Subcutaneous abdominal adipose tissue (tissue), 5 donors: ENCODE measurements around the gene UBTD2.
"Not testable (repeated sequence)": the region's sequence is repeated elsewhere in the genome, so short reads cannot be mapped to it uniquely, and the experiment has no call there.

Experiments used
- H3K27ac ChIP-seq: one replicate; pipeline ENCODE4 v1.7.0; 2013; ENCODE audit warnings: low read depth, mild to moderate bottlenecking, inconsistent platforms, low read length, moderate library complexity
- H3K27me3 ChIP-seq, 5 donors: one replicate each; pipeline ENCODE4 v1.7.0; 2013; ENCODE audit warnings: low read length in 5 of 5, inconsistent platforms in 1 of 5; ENCODE audit not compliant: control insufficient read depth in 5 of 5, insufficient read depth in 4 of 5
- H3K36me3 ChIP-seq, 5 donors: one replicate each; pipeline ENCODE4 v1.7.0; 2013; ENCODE audit warnings: low read length in 5 of 5; ENCODE audit not compliant: control insufficient read depth in 5 of 5, insufficient read depth in 5 of 5
- H3K4me1 ChIP-seq, 5 donors: one replicate each; pipeline ENCODE4 v1.7.0; 2013; ENCODE audit warnings: low read length in 5 of 5, mild to moderate bottlenecking in 3 of 5, moderate library complexity in 1 of 5; ENCODE audit not compliant: control insufficient read depth in 5 of 5, insufficient read depth in 5 of 5
- H3K4me3 ChIP-seq, 5 donors: one replicate each; pipeline ENCODE4 v1.7.0; 2013; ENCODE audit warnings: low read length in 5 of 5, low read depth in 1 of 5
- H3K9ac ChIP-seq, 5 donors: one replicate each; pipeline ENCODE4 v1.7.0; 2013; ENCODE audit warnings: low read length in 5 of 5, mild to moderate bottlenecking in 4 of 5, moderate library complexity in 3 of 5
- H3K9me3 ChIP-seq, 5 donors: one replicate each; pipeline ENCODE4 v1.7.0; 2013; ENCODE audit warnings: low read length in 5 of 5; ENCODE audit not compliant: control insufficient read depth in 5 of 5
- donor health status: healthy.
- donor health status: healthy.
- donor health status: healthy.
- donor health status: healthy.
- donor health status: healthy.

The UBTD2 gene

DNA sequence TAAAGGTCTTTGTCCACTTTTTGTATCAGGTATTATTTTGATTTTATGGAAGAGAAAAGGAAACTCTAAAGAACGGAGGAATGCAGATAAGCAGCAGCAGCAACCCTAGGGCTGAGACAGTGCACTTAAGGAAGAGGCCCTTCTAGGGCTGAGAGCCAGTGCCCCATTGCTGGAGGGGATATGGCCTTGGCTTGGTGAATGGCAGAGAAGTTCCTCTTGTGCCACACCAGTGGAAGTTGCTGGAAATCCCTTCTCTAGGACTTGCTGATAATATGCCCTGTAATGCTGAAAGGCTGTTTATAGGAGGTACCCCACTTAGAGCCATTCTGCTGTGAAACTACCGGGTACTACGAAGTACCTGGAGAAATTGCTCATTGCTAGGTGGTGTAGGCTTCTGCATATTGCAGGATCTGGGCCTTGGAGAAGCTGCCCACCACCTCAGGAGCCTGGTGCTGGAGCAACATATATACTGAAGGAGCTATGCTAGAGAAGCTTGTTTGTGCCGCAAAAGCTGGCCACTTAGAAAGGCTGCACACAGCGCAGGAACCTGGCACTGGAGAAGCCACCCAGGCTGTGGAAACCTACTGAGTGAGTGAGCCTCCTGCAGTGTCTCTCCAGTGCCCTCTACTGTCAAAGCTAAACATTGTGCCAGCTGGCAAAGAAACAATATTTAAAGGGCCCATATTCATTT is 9.6 kb upstream of the UBTD2 start:
- Histone ChIP-seq H3K27ac (no peak overlapping the region), H3K9me3 (no peaks in the 10 kb centered on the region), H3K4me3 (no peak overlapping the region)

DNA sequence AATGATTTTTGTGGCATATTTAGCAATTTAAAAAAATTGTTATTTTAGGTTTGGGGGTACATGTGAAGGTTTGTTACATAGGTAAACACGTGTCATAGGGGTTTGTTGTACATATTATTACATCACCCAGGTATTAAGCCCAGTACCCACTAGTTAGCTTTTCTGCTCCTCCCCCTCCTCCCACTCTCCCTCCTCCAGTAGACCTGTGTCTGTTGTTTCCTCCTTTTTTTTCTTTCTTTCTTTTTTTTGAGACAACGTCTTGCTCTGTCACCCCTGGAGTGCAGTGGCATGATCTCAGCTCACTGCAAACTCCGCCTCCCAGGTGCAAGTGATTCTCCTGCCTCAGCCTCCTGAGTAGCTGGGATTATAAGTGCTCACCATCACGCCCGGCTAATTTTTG is 8.3 kb upstream of the UBTD2 start:
- H3K4me3 ChIP-seq, H3K36me3 ChIP-seq, H3K9ac ChIP-seq: not testable (repeated sequence)

More for the DNA sequence above, 9.6 kb upstream of the UBTD2 start:
- Histone ChIP-seq H3K36me3 (no peaks in the 10 kb centered on the region), H3K4me1 (peaks cover 0 to 6% (median 4%) of the 10 kb centered on the region in 5 donors), H3K9ac (no peak overlapping the region), H3K27me3 (no peaks in the 10 kb centered on the region)

DNA sequence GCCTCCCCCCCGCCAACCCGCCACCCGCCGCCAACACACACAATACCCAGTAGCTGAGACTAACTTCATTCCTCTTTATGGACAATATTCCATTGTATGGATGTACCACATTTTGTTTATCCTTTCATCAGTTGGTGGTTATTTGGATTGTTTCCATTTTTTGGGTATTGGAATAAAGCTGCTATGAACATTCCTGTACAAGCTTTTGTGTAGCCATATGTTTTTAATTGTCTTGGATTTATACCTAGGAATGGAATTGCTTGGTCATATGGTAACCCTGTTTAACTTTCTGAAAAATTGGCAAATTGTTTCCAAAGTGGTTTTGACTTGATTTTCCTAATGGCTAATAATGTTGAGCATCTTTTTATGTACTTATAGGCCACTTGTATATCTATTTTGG is 4.9 kb upstream of the UBTD2 start:
- Histone ChIP-seq H3K9me3 (no peaks in the 10 kb centered on the region), H3K27ac (no peak overlapping the region), H3K4me1 (peaks cover 0 to 19% (median 14%) of the 10 kb centered on the region in 5 donors), H3K4me3 (no peak overlapping the region), H3K36me3 (no peaks in the 10 kb centered on the region), H3K9ac (no peak overlapping the region), H3K27me3 (no peaks in the 10 kb centered on the region)

More for the DNA sequence above, 8.3 kb upstream of the UBTD2 start:
- not testable (repeated sequence) for H3K4me1 ChIP-seq, H3K27me3 ChIP-seq, H3K9me3 ChIP-seq, H3K27ac ChIP-seq

DNA sequence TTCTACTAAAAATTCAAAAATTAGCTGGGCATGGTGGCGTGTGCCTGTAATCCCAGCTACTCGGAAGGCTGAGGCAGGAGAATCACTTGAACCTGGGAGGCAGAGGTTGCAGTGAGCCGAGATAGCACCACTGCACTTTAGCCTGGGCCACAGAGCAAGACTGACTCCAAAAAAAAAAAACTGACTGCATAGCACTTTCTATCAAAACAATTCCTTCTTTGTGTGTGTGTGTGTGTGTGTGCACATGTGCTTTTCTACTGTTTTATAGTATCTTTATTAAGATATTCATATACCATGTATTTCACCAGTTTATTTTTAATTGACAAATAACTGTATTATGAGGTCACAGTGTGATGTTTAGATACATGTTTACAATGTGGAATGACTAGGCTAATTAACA is 3.6 kb upstream of the UBTD2 start:
- not testable (repeated sequence) for H3K27me3 ChIP-seq, H3K27ac ChIP-seq, H3K36me3 ChIP-seq, H3K9me3 ChIP-seq, H3K9ac ChIP-seq, H3K4me3 ChIP-seq
- H3K4me1 ChIP-seq: peaks cover 0 to 22% (median 21%) of the 10 kb centered on the region in 5 donors

DNA sequence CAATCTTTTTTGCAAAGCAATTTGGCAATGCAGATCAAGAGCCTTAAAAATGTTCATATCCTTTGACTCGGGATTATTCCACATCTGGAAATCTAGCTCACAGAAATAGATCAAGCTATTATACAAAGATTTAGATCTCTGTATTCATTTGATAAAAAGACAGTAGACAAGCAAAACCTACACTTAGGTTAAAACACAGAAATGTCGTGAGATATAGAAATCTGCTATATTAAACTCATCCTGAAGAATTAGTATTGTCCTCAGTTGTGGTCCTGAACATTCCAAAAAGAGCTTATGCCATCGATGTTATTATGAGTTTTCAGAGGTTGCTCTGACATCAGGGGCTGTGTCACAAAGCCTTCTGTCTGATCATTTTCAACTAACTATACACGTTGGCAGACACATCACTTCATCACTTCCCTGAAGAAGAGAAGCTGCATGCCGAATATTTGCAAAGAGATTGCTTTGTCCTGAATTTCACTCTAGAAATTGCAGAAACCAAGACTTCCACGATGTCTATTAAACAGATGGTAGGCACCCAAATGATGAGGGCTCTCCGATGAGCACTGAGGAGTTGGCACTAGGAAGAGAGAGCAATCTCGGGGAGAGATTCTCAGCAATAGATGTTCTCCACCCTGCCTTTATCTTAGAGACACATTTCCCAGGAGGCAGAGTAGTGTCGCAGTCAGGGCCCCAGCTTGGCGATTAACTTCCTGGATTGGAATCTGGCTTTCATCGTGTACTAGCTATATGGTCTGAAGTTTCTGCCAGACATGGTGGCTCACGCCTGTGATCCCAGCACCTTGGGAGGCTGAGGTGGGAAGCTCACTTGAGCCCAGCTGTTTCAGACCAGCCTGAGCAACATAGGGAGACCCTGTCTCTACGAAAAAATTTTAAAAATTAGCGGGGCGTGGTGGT is 1.9 kb upstream of the UBTD2 start:
- Histone ChIP-seq H3K9ac (peak overlapping the region in 1 of 5 donors; percentile 3), H3K27ac (peak overlapping the region; percentile 23), H3K36me3 (no peaks in the 10 kb centered on the region), H3K27me3 (no peaks in the 10 kb centered on the region), H3K4me3 (peak overlapping the region in 2 of 5 donors; percentile 84 to 94), H3K4me1 (peaks cover 0 to 34% (median 23%) of the 10 kb centered on the region in 5 donors), H3K9me3 (no peaks in the 10 kb centered on the region)

DNA sequence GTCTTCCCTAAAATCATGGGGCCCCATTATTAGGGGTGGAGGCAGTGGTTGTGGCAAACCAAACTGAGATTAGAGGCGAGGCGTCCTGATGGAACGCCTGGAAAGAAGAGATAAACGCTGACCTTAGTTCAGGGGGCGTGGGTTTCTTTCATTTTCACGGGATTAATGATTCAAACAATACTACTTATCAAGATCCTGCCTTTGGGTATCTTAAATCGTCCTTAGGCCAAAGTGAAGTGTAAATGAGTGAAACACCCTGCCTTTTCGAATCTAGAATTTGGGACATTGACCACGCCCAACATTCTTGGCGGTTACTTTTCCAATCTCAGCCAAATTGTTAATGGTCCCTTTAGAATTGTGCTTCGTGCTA is 1.0 kb upstream of the UBTD2 start:
- peak overlapping the region in 4 of 5 donors; percentile 73 to 82 (median 80) for H3K9ac ChIP-seq
- no peaks in the 10 kb centered on the region for H3K9me3 ChIP-seq
- no peaks in the 10 kb centered on the region for H3K27me3 ChIP-seq
- H3K4me1 ChIP-seq: peaks cover 0 to 34% (median 23%) of the 10 kb centered on the region in 5 donors
- H3K36me3 ChIP-seq: no peaks in the 10 kb centered on the region
- H3K27ac ChIP-seq: peak overlapping the region; percentile 71
- peak overlapping the region; percentile 76 to 94 (median 84) for H3K4me3 ChIP-seq

DNA sequence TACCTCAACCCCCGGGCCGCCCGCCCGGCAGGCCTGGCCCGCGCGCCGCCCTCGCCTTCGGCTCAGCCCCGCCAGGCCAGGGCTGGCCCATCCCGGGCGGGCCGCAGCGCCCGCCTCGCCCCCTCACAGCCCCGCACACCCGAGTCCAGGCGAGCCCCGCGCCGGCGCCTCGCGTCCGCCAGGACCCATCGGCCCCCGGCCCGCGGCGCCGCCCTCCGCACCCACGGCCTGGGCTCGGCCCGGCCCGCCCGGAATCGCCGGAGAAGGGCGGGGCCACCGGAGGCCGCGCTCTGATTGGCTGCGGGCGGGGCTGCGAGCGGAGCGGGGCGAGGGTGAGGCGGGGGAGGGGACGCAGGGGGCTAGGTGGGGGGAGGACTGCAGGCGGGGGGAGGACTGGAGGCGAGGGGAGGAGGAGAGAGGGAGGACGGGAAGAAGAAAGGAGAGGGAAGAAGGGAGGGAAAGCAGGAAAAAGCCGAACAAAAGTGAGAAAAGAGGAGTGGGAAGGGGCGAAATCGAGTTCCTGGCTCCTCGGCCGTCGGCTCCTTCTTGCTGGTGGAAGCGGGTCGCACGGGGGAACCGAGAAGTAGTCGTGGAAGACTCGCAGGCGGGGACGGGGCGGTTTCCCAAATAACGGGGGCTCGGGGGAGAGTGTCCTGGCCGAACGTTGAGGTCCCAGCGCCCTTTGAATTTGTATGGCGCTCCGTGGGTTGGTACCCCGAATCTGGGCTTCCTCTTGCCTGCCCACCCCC is 472 bp upstream of the UBTD2 start:
- Histone ChIP-seq H3K36me3 (no peaks in the 10 kb centered on the region), H3K4me1 (peaks cover 0 to 34% (median 23%) of the 10 kb centered on the region in 5 donors), H3K9me3 (no peaks in the 10 kb centered on the region), H3K9ac (peak overlapping the region in 4 of 5 donors; percentile 73 to 82 (median 80)), H3K4me3 (peak overlapping the region; percentile 80 to 94 (median 84)), H3K27me3 (no peaks in the 10 kb centered on the region), H3K27ac (peak overlapping the region; percentile 71)

DNA sequence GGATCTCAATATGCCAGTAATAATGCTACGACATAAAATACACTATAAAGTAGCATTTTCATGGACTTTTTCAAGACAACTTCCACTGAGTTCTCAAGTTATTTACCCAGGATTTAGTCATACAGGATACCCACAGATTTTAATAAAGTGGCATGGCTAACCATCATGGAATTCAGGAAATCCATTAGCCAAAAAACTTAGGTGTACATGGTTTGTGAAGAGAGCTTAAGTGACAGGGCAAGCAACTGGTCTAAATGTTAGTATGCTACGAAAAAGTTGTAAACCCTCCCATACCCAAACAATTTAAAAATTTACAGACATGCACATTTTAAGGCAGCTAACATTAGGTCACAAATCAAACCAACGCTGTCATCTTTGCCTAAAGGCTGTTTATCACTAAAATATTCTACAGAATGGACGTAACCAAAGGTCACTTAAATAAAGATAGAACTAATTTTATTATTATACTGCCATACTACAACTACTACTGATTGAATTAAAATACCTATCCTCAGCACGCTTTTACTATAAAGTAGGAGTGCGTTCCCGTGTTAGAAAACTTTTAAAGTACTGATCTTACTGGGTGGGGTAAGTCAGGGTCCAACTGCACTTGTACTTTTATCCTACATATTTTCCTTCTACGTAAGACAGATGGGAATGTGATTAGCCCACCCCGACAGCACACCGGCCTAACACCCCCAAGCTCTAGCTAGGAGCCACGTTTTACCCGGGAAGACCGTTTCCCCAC is 1.1 kb downstream of the UBTD2 start:
- Histone ChIP-seq H3K4me3 (peak overlapping the region; percentile 74 to 81 (median 80)), H3K36me3 (no peaks in the 10 kb centered on the region), H3K9ac (peak overlapping the region; percentile 1 to 86 (median 84)), H3K27ac (peak overlapping the region; percentile 75), H3K4me1 (peaks cover 0 to 34% (median 23%) of the 10 kb centered on the region in 5 donors), H3K9me3 (no peaks in the 10 kb centered on the region), H3K27me3 (no peaks in the 10 kb centered on the region)

DNA sequence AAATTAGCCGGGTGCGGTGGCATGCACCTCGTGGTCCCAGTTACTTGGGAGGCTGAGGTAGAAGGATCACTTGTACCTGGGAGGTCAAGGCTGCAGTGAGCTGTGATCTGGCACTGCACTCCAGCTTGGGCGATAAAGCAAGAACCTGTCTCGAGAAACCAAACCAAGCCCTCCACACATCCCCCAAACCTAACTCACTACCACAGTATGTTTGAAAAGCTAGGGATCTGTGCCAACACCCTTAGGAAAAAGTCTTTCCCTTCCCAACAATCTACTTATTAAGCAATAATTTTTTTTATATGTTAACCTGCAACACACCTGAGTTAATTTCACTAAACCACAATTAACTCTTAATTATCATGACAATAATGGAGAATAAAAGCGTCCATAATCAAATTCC is 2.2 kb downstream of the UBTD2 start:
- H3K4me1 ChIP-seq: peaks cover 0 to 39% (median 23%) of the 10 kb centered on the region in 5 donors
- no peaks in the 10 kb centered on the region for H3K27me3 ChIP-seq
- no peak overlapping the region for H3K4me3 ChIP-seq
- H3K27ac ChIP-seq: no peak overlapping the region
- H3K9me3 ChIP-seq: no peaks in the 10 kb centered on the region
- H3K36me3 ChIP-seq: no peaks in the 10 kb centered on the region
- H3K9ac ChIP-seq: peak overlapping the region in 1 of 5 donors; percentile 35
